Epithelial cell of esophagus (primary cell): ENCODE results near the gene CYP26B1.

Experiments
- DNase-seq: peaks from one replicate; pipeline ENCODE4 v3.0.0; 2010; ENCODE audit warnings: low read depth
- H3K4me3 ChIP-seq: 2 replicates; pipeline ENCODE4 v1.5.1; 2011; ENCODE audit warnings: mild to moderate bottlenecking, low read length, control low read depth
- TF ChIP-seq, protein P1 (sequence below): IDR thresholded peaks from 2 replicates; pipeline ENCODE4 v1.5.1; 2011; ENCODE audit warnings: low read depth, mild to moderate bottlenecking, low read length, control low read depth, inconsistent platforms; ENCODE audit not compliant: insufficient read depth; ENCODE audit errors: missing control alignments

Gene CYP26B1

DNA sequence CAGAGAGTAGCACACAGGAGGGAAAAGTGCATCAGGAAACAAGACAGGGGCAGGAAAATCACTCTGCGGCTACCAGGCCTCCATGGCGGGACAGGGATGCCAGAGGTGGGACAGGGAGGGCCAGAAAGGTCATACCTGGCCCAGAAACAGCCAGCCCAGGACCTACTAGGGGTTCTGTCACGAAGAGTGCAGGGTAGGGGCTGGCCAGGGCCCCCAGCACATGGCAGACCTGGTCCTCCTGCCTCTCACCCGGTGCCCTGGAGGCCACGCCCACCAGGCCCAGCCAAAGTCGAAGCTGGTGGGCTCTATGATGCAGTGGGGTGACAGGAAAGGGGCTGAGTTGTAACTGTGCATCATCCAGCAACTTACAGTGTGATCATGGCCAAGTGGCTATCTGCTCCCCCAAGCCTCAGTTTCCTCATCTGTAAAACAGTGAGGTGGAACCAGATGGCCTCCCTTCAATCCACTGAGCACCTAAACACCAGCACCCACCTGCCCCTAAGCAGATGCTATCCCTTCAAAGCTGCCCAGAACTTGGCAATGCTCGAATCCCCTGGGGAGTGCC, 10.6 kb downstream of the CYP26B1 start:
- no peak overlapping the region for H3K4me3 ChIP-seq
- DNase-seq: no peak
- TF ChIP-seq, protein P1, sequence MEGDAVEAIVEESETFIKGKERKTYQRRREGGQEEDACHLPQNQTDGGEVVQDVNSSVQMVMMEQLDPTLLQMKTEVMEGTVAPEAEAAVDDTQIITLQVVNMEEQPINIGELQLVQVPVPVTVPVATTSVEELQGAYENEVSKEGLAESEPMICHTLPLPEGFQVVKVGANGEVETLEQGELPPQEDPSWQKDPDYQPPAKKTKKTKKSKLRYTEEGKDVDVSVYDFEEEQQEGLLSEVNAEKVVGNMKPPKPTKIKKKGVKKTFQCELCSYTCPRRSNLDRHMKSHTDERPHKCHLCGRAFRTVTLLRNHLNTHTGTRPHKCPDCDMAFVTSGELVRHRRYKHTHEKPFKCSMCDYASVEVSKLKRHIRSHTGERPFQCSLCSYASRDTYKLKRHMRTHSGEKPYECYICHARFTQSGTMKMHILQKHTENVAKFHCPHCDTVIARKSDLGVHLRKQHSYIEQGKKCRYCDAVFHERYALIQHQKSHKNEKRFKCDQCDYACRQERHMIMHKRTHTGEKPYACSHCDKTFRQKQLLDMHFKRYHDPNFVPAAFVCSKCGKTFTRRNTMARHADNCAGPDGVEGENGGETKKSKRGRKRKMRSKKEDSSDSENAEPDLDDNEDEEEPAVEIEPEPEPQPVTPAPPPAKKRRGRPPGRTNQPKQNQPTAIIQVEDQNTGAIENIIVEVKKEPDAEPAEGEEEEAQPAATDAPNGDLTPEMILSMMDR: no peak

GRCh38 chr2:72136331-72136730, 11.3 kb downstream of the CYP26B1 start:
- no peak overlapping the region for H3K4me3 ChIP-seq
- TF ChIP-seq, protein P1: no peak
- DNase-seq: no peak

DNA sequence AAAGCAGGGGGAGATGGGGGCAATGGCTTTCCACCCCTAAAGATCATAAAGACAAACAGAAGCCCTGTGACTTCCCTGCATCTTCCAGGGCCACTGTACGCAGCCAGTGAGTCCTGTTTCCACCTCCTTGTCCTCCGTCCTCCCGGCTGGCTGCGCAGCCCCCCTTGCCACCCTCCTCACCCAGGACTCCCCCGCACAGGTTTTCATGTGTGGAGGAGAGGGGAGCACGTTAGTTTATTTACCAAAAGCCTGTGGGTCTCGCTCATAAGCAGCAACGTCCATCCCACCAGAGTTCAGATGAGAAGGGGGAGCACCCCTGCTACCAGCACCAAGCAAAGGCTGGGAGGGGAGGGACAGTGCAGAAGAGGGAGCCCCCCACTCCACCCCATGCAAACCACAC, 11.7 kb downstream of the CYP26B1 start:
- H3K4me3 ChIP-seq: no peak overlapping the region
- DNase-seq: no peak
- TF ChIP-seq, protein P1: no peak

GRCh38 chr2:72134997-72135800, 12.5 kb downstream of the CYP26B1 start:
- TF ChIP-seq, protein P1: no peak
- H3K4me3 ChIP-seq: no peak overlapping the region
- no peak for DNase-seq

- no peak overlapping the region for H3K4me3 ChIP-seq
- no peak for DNase-seq
- TF ChIP-seq, protein P1: no peak
Observed at GRCh38 chr2:72134408-72134996, 13.2 kb downstream of the CYP26B1 start.

GRCh38 chr2:72133721-72134407, 13.8 kb downstream of the CYP26B1 start:
- no peak for DNase-seq
- H3K4me3 ChIP-seq: no peak overlapping the region
- TF ChIP-seq, protein P1: no peak
